Stimulated activated naive CD4-positive, alpha-beta T cell (primary cell): ENCODE measurements around the gene CST5.
"Not testable (repeated sequence)": the region's sequence is repeated elsewhere in the genome, so short reads cannot be mapped to it uniquely, and the experiment has no call there.

Source experiments
- DNase-seq, 6 experiments: peaks; one replicate each; lab custom pipeline; 2025; lab: John Stamatoyannopoulos, UW

CST5 gene

GRCh38 chr20:23889775-23890187, 10.2 kb upstream of the CST5 start:
- DNase-seq, result peak; percentile 29 to 80 (median 56)

- no peak for DNase-seq
Measured at GRCh38 chr20:23887856-23888255, 8.3 kb upstream of the CST5 start.

GRCh38 chr20:23884771-23885162, 5.2 kb upstream of the CST5 start:
- no peak for DNase-seq

GRCh38 chr20:23884136-23884770, 4.7 kb upstream of the CST5 start:
- no peak for DNase-seq

DNA sequence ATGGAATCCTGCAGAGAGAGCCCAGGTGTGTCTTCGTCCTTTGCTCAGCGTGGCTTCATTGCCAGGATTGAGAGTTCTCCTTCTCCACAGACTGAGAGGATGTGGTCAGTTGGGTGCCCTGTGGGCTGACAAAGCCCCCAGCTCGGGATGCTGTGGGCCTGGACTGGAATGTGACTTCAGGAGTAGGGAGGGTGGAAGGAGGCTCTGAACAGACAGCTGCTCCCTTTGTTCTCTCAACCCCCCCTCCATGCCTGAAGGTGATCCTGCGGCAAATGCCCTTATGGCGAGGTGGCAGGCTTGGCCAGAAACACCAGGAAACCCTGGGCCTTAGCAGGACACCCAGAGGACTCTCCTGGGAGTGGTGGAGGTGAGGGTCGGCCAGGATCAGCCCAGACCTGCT, 1.8 kb upstream of the CST5 start:
- no peak for DNase-seq

DNA sequence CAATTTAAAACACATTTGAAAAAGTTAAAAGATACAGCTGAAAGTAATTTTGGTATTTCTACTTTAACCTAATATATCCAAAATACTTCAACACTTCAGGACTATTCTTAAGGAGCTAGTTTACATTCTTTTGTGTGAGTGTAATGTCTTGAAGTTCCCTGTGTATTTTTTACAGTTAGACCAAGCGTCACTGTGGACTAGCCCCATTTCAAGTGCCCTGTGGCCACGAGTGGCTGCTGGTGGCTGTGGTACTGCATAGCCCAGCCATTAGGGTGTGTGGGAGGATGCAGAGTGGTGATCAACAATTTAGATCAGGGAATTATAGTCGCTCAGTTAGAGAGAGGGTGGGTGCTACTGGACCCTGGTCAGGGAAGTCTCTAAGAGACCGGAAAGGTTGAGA, 869 bp upstream of the CST5 start:
- no peak for DNase-seq

DNA sequence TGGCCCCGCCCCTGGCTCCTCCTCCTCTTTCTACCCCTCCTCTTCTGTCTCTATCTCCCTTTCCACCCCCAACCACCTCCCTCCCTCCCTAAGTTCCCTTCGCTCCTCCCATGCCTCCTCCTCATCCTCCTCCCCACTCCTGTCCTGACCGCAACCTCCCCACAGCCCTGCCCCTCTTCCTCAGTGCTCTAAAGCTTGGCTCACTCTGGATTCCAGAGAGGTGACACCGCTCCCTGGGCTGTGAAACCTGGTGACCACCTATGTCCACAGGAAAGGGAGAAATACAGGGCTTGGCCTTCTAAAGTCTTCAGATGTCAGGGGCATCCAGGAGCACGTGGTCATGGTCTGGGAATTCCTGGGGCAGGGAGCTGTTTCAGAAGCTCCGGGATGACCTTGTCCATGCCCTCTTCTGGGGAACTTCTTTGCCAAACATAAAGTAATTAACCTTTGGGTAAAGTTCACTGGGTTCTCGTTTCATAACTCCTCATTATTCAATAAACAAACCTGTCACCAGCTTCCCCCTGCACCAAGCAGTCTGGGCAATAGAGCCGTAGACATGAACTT, 345 bp upstream of the CST5 start:
- DNase-seq, result no peak

- no peak for DNase-seq
Measured at GRCh38 chr20:23878787-23879186, 761 bp downstream of the CST5 start.

- DNase-seq, result not testable (repeated sequence)
Measured at GRCh38 chr20:23878016-23878542, 1.5 kb downstream of the CST5 start.

DNA sequence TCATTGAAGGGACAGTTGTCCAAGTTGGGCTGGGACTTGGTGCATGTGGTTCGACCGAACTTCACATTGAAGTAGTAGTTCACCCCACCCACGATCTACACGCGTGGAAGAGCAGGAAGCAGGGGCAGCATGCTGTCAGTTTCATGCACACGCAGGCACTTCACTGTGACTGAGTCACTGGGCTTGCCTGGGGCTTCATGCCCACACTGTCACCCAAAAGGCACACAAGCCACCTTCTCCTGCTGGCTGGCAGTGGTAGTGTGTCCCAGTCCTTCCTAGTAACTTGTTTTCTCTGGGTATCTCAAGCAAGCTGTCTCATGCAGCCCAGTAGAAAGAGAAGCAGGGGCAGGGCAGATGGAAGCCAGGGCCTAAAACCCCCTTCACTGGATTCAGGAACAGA, 2.0 kb downstream of the CST5 start:
- DNase-seq, result no peak

GRCh38 chr20:23875606-23876237, 3.8 kb downstream of the CST5 start:
- DNase-seq, result no peak

- peak in 1 of 6 experiments; percentile 12 for DNase-seq
Measured at GRCh38 chr20:23874747-23875146, 4.8 kb downstream of the CST5 start.

GRCh38 chr20:23873370-23874015, 6.1 kb downstream of the CST5 start:
- peak in 2 of 6 experiments; percentile 36 to 39 for DNase-seq

GRCh38 chr20:23872065-23872464, 7.5 kb downstream of the CST5 start:
- no peak for DNase-seq

- no peak for DNase-seq
Measured at GRCh38 chr20:23870461-23870860, 9.1 kb downstream of the CST5 start.

DNA sequence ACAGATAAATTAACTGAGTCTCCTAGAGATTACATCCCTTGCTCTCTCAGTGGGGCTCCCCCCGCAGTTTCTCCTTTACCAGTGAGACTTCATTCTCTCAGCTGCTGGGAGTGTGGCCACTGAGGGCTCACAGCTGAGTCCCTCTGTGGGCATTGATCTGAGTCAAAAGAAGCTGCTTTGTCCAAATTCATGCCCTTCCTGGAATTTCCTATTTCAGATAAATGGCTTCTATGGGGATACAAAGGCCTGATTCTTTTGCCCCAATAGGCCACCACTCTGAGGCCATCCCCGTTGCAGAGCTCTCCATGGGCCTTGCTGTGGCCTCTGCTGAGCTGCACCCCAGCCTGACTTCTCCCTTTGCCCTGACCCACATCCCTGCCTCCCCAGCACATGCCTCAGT, 10.0 kb downstream of the CST5 start:
- no peak for DNase-seq

- DNase-seq, result no peak
Measured at GRCh38 chr20:23868321-23868720, 11.2 kb downstream of the CST5 start.

- no peak for DNase-seq
Measured at GRCh38 chr20:23867152-23867776, 12.3 kb downstream of the CST5 start.

- DNase-seq, result not testable (repeated sequence)
Measured at GRCh38 chr20:23860771-23861170, 18.8 kb downstream of the CST5 start.

GRCh38 chr20:23857962-23858595, 21.5 kb downstream of the CST5 start:
- DNase-seq, result no peak

DNA sequence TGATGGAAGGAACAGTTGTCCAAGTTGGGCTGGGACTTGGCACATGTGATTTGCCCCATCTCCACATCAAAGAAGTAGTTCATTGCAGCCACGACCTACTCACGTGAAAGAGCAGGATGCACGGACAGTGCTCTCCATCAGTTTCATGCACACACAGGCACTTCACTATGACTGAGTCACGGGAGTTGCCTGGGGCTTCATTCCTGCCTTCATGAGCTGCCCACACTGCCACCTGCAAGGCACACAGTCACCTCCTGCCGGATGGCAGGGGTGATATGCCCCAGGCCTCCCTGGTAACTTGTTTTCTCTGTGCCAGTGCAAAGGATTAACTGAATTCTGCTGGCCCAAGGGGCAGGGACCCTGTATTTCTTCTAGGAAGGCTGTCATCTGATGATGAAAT, 22.8 kb downstream of the CST5 start:
- no peak for DNase-seq

GRCh38 chr20:23856226-23856625, 23.3 kb downstream of the CST5 start:
- DNase-seq, result no peak
